Skeletal muscle cell (primary cell): ENCODE measurements around the gene PARP6.
A peak's percentile ranks its signal among the peaks of the same experiment; 100 is the strongest.

Experiments
- DNase-seq: peaks from one replicate; pipeline ENCODE4 v3.0.0-alpha.2; 2010; ENCODE audit warnings: low read depth
- H3K4me3 ChIP-seq: 2 replicates; pipeline ENCODE4 v1.5.1; 2011; ENCODE audit warnings: low read depth, mild to moderate bottlenecking, control low read depth, low read length, moderate library complexity

Gene PARP6

GRCh38 chr15:72205273-72205672 lies 67.1 kb downstream of the PARP6 start:
- no peak overlapping the region for H3K4me3 ChIP-seq
- no peak for DNase-seq

- peak; percentile 59 for DNase-seq
- H3K4me3 ChIP-seq, result no peak overlapping the region
Observed at GRCh38 chr15:72203507-72203837, 68.9 kb downstream of the PARP6 start.

GRCh38 chr15:72202801-72203506 lies 69.4 kb downstream of the PARP6 start:
- H3K4me3 ChIP-seq, result no peak overlapping the region
- no peak for DNase-seq

- DNase-seq, result no peak
- no peak overlapping the region for H3K4me3 ChIP-seq
Observed at GRCh38 chr15:72202302-72202701, 70.1 kb downstream of the PARP6 start.

GRCh38 chr15:72201391-72201921 lies 70.9 kb downstream of the PARP6 start:
- DNase-seq, result no peak
- H3K4me3 ChIP-seq, result no peak overlapping the region

GRCh38 chr15:72200395-72201237 lies 71.7 kb downstream of the PARP6 start:
- no peak overlapping the region for H3K4me3 ChIP-seq
- DNase-seq, result no peak

- H3K4me3 ChIP-seq, result no peak overlapping the region
- peak; percentile 29 for DNase-seq
Observed at GRCh38 chr15:72199721-72200212, 72.6 kb downstream of the PARP6 start.

- no peak overlapping the region for H3K4me3 ChIP-seq
Observed at GRCh38 chr15:72199205-72199515, 73.2 kb downstream of the PARP6 start.

GRCh38 chr15:72198356-72199204 lies 73.8 kb downstream of the PARP6 start:
- DNase-seq, result no peak
- H3K4me3 ChIP-seq, result no peak overlapping the region

More at GRCh38 chr15:72199205-72199515, 73.2 kb downstream of the PARP6 start:
- no peak for DNase-seq

GRCh38 chr15:72197460-72198355 lies 74.6 kb downstream of the PARP6 start, which contains the start of gene GRAMD2A:
GRAMD2A (minus strand) TSS chr15:72197787.
- DNase-seq, result no peak
- H3K4me3 ChIP-seq, result peak within 1 kb of the TSS; percentile 31

GRCh38 chr15:72197041-72197459 lies 75.3 kb downstream of the PARP6 start:
- DNase-seq, result no peak
- peak overlapping the region; percentile 31 for H3K4me3 ChIP-seq

- DNase-seq, result no peak
- H3K4me3 ChIP-seq, result no peak overlapping the region
Observed at GRCh38 chr15:72196409-72197040, 75.8 kb downstream of the PARP6 start.

- no peak overlapping the region for H3K4me3 ChIP-seq
- no peak for DNase-seq
Observed at GRCh38 chr15:72195101-72195511, 77.2 kb downstream of the PARP6 start.

GRCh38 chr15:72193836-72194396 lies 78.4 kb downstream of the PARP6 start:
- DNase-seq, result no peak
- H3K4me3 ChIP-seq, result no peak overlapping the region

- DNase-seq, result no peak
- H3K4me3 ChIP-seq, result no peak overlapping the region
Observed at GRCh38 chr15:72192416-72192815, 79.9 kb downstream of the PARP6 start.
